ENCODE data around the gene SH3GL1. TPM values are rescaled to one million over a fixed set of nuclear protein-coding genes. Genes with fewer than 3 reads are reported as not detected.
A peak's percentile ranks its signal among the peaks of the same experiment; 100 is the strongest.

Gene SH3GL1
- total RNA-seq, 2 experiments from 2014 or later: 33.2 to 38.9 TPM

- H3K36me3 ChIP-seq (ENCODE audit: insufficient read depth, low read length): peaks cover 34% of the 10 kb centered on the region; the same call in 1 of the 2 replicates
- intact Hi-C loops (cut with micrococcal nuclease; ENCODE audit: unreplicated experiment): no loop called here
- peaks cover 5% of the 10 kb centered on the region; the same call in 1 of the 2 replicates for H3K79me2 ChIP-seq (ENCODE audit: insufficient read depth, low read depth, low read length)
- CTCF ChIA-PET (ENCODE audit: unreplicated experiment): no interaction called here
- no peaks in the 10 kb centered on the region for H3K9me3 ChIP-seq (ENCODE audit: low read length)
- no peak for TF ChIP-seq EZH2phosphoT487 (IDR thresholded peaks at IDR 0.05; ENCODE audit: borderline replicate concordance, low read depth, low read length)
- no peak for TF ChIP-seq CTCF (conservative IDR thresholded peaks at IDR 0.05; ENCODE audit: low read length)
- no peak overlapping the region for H2AFZ ChIP-seq (ENCODE audit: low read length)
- H3K4me1 ChIP-seq (ENCODE audit: insufficient read depth, low read length, poor library complexity, severe bottlenecking): peaks cover 9% of the 10 kb centered on the region
- no peak overlapping the region for H3K4me2 ChIP-seq (ENCODE audit: low read length)
- POLR2A ChIA-PET: interaction anchor here (1.1 kb wide), 1 partner anchor 17 kb away, joined by 3 read pairs; the partner anchor contains the start of gene CHAF1A
- H4K20me1 ChIP-seq (ENCODE audit: insufficient read depth, low read length): peaks cover under 1% of the 10 kb centered on the region; the same call in 1 of the 2 replicates
- H3K4me3 ChIP-seq (ENCODE audit: low read depth, low read length, poor library complexity, severe bottlenecking): no peak overlapping the region
- DNase-seq (ENCODE audit: low spot score): no peak
- no peak overlapping the region for H3K27ac ChIP-seq (ENCODE audit: low read depth, low read length, poor library complexity, severe bottlenecking)
- no TSS peak for BruUV-seq (replicated peaks)
- no peaks in the 10 kb centered on the region for H3K9me2 ChIP-seq (ENCODE audit: insufficient read depth, low read length)
Observed at GRCh38 chr19:4385291-4386040, 14.9 kb downstream of the SH3GL1 start.

GRCh38 chr19:4380254-4380727, 20.1 kb downstream of the SH3GL1 start:
- peaks cover 12% of the 10 kb centered on the region; the same call in 1 of the 2 replicates for H3K79me2 ChIP-seq (ENCODE audit: insufficient read depth, low read depth, low read length)
- peak; percentile 43 for DNase-seq (ENCODE audit: low spot score)
- POLR2A ChIA-PET: no interaction called here
- no peak overlapping the region for H2AFZ ChIP-seq (ENCODE audit: low read length)
- peaks cover 26% of the 10 kb centered on the region for H4K20me1 ChIP-seq (ENCODE audit: insufficient read depth, low read length)
- TF ChIP-seq CTCF (conservative IDR thresholded peaks at IDR 0.05; ENCODE audit: low read length) (no peak), EZH2phosphoT487 (IDR thresholded peaks at IDR 0.05; ENCODE audit: borderline replicate concordance, low read depth, low read length) (no peak)
- no peaks in the 10 kb centered on the region for H3K9me3 ChIP-seq (ENCODE audit: low read length)
- peaks cover 13% of the 10 kb centered on the region; the same call in 1 of the 2 replicates for H3K36me3 ChIP-seq (ENCODE audit: insufficient read depth, low read length)
- peak overlapping the region; percentile 47 for H3K4me3 ChIP-seq (ENCODE audit: low read depth, low read length, poor library complexity, severe bottlenecking)
- intact Hi-C loops (cut with micrococcal nuclease; ENCODE audit: unreplicated experiment): no loop called here
- CTCF ChIA-PET (ENCODE audit: unreplicated experiment): no interaction called here
- H3K4me2 ChIP-seq (ENCODE audit: low read length): peak overlapping the region; percentile 88
- no TSS peak for BruUV-seq (replicated peaks)
- peaks cover 45% of the 10 kb centered on the region for H3K4me1 ChIP-seq (ENCODE audit: insufficient read depth, low read length, poor library complexity, severe bottlenecking)
- no peaks in the 10 kb centered on the region for H3K9me2 ChIP-seq (ENCODE audit: insufficient read depth, low read length)
- H3K27ac ChIP-seq (ENCODE audit: low read depth, low read length, poor library complexity, severe bottlenecking): no peak overlapping the region

Data from OCI-LY7 (cell line).